IMR-90 (cell line): Measurements from ENCODE around the gene COL5A3. TPM values are rescaled to one million over a fixed set of nuclear protein-coding genes. Genes with fewer than 3 reads are reported as not detected.

Experiments used
- ATAC-seq: fragments of 200-7000 bp; cut with Tn5 transposase; 2 replicates; pipeline ENCODE4 v1.9.1; 2020; ENCODE audit warnings: low read depth, mild to moderate bottlenecking, moderate library complexity
- BruUV-seq: library from RNA; stranded (reverse); fragments of 400-500 nt; replicated peaks from 2 replicates; lab custom pipeline; 2021; lab: Mats Ljungman, UMichigan
- CTCF ChIA-PET: fragments of 300-600 bp; formaldehyde crosslinking; extraction: SDS; loops from one replicate; lab custom pipeline; 2021; ENCODE audit warnings: antibody characterized with exemption; lab: Yijun Ruan, JAX
- POLR2A ChIA-PET: fragments of 300-600 bp; sonication (Branson Sonifier 250); formaldehyde crosslinking; loops from one replicate; lab custom pipeline; 2022; ENCODE audit warnings: antibody characterized with exemption; ENCODE audit not compliant: unreplicated experiment; lab: Charles Lee
- DNase-seq: peaks from one replicate; pipeline ENCODE4 v3.0.0; 2013
- H2AFZ ChIP-seq: replicated peaks from 2 replicates; pipeline ENCODE3; 2013; ENCODE audit warnings: low read length, mild to moderate bottlenecking; ENCODE audit not compliant: poor library complexity
- H2AK5ac ChIP-seq: 2 replicates; pipeline ENCODE4 v1.6.1; 2013; ENCODE audit warnings: low read depth, low read length, inconsistent platforms
- H2AK9ac ChIP-seq: replicated peaks from 2 replicates; pipeline ENCODE3; 2013; ENCODE audit warnings: mild to moderate bottlenecking, low read depth, low read length, moderate library complexity; ENCODE audit not compliant: poor library complexity
- H2BK120ac ChIP-seq: 2 replicates; pipeline ENCODE4 v1.6.1; 2013; ENCODE audit warnings: low read depth, low read length, inconsistent platforms
- H2BK15ac ChIP-seq: 3 replicates; pipeline ENCODE4 v1.6.1; 2013; ENCODE audit warnings: low read depth, low read length, inconsistent platforms
- H2BK20ac ChIP-seq: 2 replicates; pipeline ENCODE4 v1.6.1; 2013; ENCODE audit warnings: low read depth, mild to moderate bottlenecking, inconsistent platforms, low read length, moderate library complexity
- H2BK5ac ChIP-seq: 2 replicates; pipeline ENCODE4 v1.6.1; 2013; ENCODE audit warnings: mild to moderate bottlenecking, low read depth, low read length, inconsistent platforms; ENCODE audit not compliant: poor library complexity, severe bottlenecking
- H3K14ac ChIP-seq: replicated peaks from 2 replicates; pipeline ENCODE4 v1.6.1; 2013; ENCODE audit warnings: low read depth, low read length, inconsistent platforms
- H3K18ac ChIP-seq: 2 replicates; pipeline ENCODE4 v1.6.1; 2013; ENCODE audit warnings: low read depth, low read length, control low read depth
- H3K23ac ChIP-seq: 2 replicates; pipeline ENCODE4 v1.6.1; 2013; ENCODE audit warnings: low read depth, low read length, inconsistent platforms
- H3K27ac ChIP-seq: 2 replicates; pipeline ENCODE4 v1.5.1; 2013; ENCODE audit warnings: mild to moderate bottlenecking, control low read depth, low read length; ENCODE audit not compliant: insufficient read depth
- H3K27me3 ChIP-seq: 2 replicates; pipeline ENCODE4 v1.6.1; 2013; ENCODE audit warnings: low read length; ENCODE audit not compliant: control insufficient read depth, insufficient read depth
- H3K36me3 ChIP-seq: 2 replicates; pipeline ENCODE4 v1.6.1; 2013; ENCODE audit warnings: low read length, mixed read lengths; ENCODE audit not compliant: control insufficient read depth, insufficient read depth
- H3K4ac ChIP-seq: 2 replicates; pipeline ENCODE4 v1.6.1; 2013; ENCODE audit warnings: low read depth, low read length, inconsistent platforms
- H3K4me1 ChIP-seq: 2 replicates; pipeline ENCODE4 v1.6.1; 2013; ENCODE audit warnings: low read length, mixed read lengths; ENCODE audit not compliant: control insufficient read depth, insufficient read depth
- H3K4me2 ChIP-seq: 2 replicates; pipeline ENCODE4 v1.6.1; 2013; ENCODE audit warnings: low read depth, mild to moderate bottlenecking, control low read depth, low read length, moderate library complexity
- H3K4me3 ChIP-seq: 2 replicates; pipeline ENCODE4 v1.5.1; 2013; ENCODE audit warnings: low read depth, mild to moderate bottlenecking, control low read depth, low read length, moderate library complexity; ENCODE audit not compliant: insufficient read depth
- H3K56ac ChIP-seq: 2 replicates; pipeline ENCODE4 v1.6.1; 2013; ENCODE audit warnings: low read length, inconsistent platforms; ENCODE audit not compliant: insufficient read depth; ENCODE audit errors: extremely low read depth
- H3K79me1 ChIP-seq, 2 experiments: 2 replicates each; pipeline ENCODE4 v1.6.1; 2013; ENCODE audit warnings: low read length in 2 of 2, inconsistent platforms in 1 of 2, low read depth in 1 of 2
- H3K9ac ChIP-seq: 2 replicates; pipeline ENCODE4 v1.6.1; 2013; ENCODE audit warnings: low read depth, low read length, control low read depth
- H3K9me1 ChIP-seq: 2 replicates; pipeline ENCODE4 v1.6.1; 2013; ENCODE audit warnings: low read length, inconsistent platforms; ENCODE audit not compliant: insufficient read depth
- H3K9me3 ChIP-seq: 2 replicates; pipeline ENCODE4 v1.6.1; 2013; ENCODE audit warnings: low read length; ENCODE audit not compliant: control insufficient read depth, insufficient read depth
- H4K20me1 ChIP-seq: 2 replicates; pipeline ENCODE4 v1.6.1; 2013; ENCODE audit warnings: low read length, inconsistent platforms; ENCODE audit not compliant: insufficient read depth
- H4K5ac ChIP-seq: 2 replicates; pipeline ENCODE4 v1.6.1; 2013; ENCODE audit warnings: mild to moderate bottlenecking, low read depth, low read length, control low read depth
- H4K8ac ChIP-seq, 2 experiments: 2 replicates each; pipeline ENCODE4 v1.6.1; 2013; ENCODE audit warnings: low read depth in 2 of 2, low read length in 2 of 2, control low read depth in 1 of 2, inconsistent platforms in 1 of 2
- H4K91ac ChIP-seq: 2 replicates; pipeline ENCODE4 v1.6.1; 2013; ENCODE audit warnings: low read depth, low read length, inconsistent platforms; ENCODE audit not compliant: insufficient read depth
- BHLHE40 ChIP-seq: fragments of 150-350 bp; IDR thresholded peaks from 2 replicates; pipeline ENCODE4 v1.6.1; 2016; ENCODE audit warnings: mild to moderate bottlenecking, low read depth, low read length
- CHD1 ChIP-seq: IDR thresholded peaks from 2 replicates; pipeline ENCODE4 v1.6.1; 2012; ENCODE audit warnings: low read depth, low read length, improper control_type of control experiment
- ELK1 ChIP-seq: fragments of 150-350 bp; IDR thresholded peaks from 2 replicates; pipeline ENCODE4 v1.6.1; 2016; ENCODE audit warnings: low read depth, mild to moderate bottlenecking, low read length, moderate library complexity, borderline replicate concordance
- MAFK ChIP-seq: IDR thresholded peaks from 2 replicates; pipeline ENCODE4 v1.6.1; 2012; ENCODE audit warnings: low read depth, low read length, improper control_type of control experiment
- MXI1 ChIP-seq: IDR thresholded peaks from 2 replicates; pipeline ENCODE4 v1.6.1; 2012; ENCODE audit warnings: low read depth, mild to moderate bottlenecking, low read length, moderate library complexity, borderline replicate concordance
- RAD21 ChIP-seq: IDR thresholded peaks from 2 replicates; pipeline ENCODE4 v1.6.1; 2012; ENCODE audit warnings: low read length, improper control_type of control experiment
- RCOR1 ChIP-seq: IDR thresholded peaks from 2 replicates; pipeline ENCODE4 v1.6.1; 2012; ENCODE audit warnings: mild to moderate bottlenecking, low read length, improper control_type of control experiment; ENCODE audit not compliant: insufficient replicate concordance
- WGBS, 2 experiments: methylation state at CpG; one replicate each; pipeline versions ENCODE4 v1.1.5 to v1.1.7; 2013; ENCODE audit warnings: missing lambda C conversion rate in 2 of 2; ENCODE audit not compliant: insufficient read length in 1 of 2; ENCODE audit errors: extremely low coverage in 2 of 2; 5-methylcytosine and 5-hydroxymethylcytosine counted together
- dilution Hi-C: fragments of 300-500 bp; cut with HindIII; formaldehyde crosslinking; loops from one replicate; pipeline ENCODE4 v1.14.3; 2018; ENCODE audit warnings: low sequenced_read_pairs; ENCODE audit not compliant: unreplicated experiment
- in situ Hi-C: fragments of 300-500 bp; cut with MboI; formaldehyde crosslinking; loops from 3 replicates; pipeline ENCODE4 v1.14.3; 2019; ENCODE audit warnings: low sequenced_read_pairs, inconsistent platforms, mixed read lengths
- intact Hi-C: fragments of 100-400 bp; cut with micrococcal nuclease; formaldehyde crosslinking; loops from 2 replicates; pipeline ENCODE4 v1.10.0; 2022
- polyA plus RNA-seq, 3 experiments: library from polyadenylated mRNA; depleted of rRNA; stranded (reverse); fragments of >200 nt; gene quantifications; 2 replicates each; pipeline ENCODE4 v1.2.3, GENCODE V29; 2012; ENCODE audit warnings: low replicate concordance in 1 of 3
- total RNA-seq: library from RNA; depleted of rRNA; stranded (reverse); fragments of >200 nt; gene quantifications from 2 replicates; pipeline ENCODE4 v1.2.3, GENCODE V29; 2012

Gene COL5A3
- total and polyA plus RNA-seq, 2 of the 4 experiments (the other 2 are of a cell fraction) = 0.54 to 1.5 TPM

- no TSS peak for BruUV-seq
- Histone ChIP-seq H3K4me1 (no peaks in the 10 kb centered on the region), H2BK15ac (no peak overlapping the region), H4K20me1 (no peaks in the 10 kb centered on the region), H3K56ac (no peak overlapping the region), H3K4me2 (no peak overlapping the region), H3K9ac (no peak overlapping the region), H2AK5ac (no peak overlapping the region), H4K5ac (no peak overlapping the region), H2AK9ac (no peak overlapping the region), H3K36me3 (no peaks in the 10 kb centered on the region), H3K9me1 (no peaks in the 10 kb centered on the region), H3K4ac (no peak overlapping the region), H3K79me1 (no peaks in the 10 kb centered on the region), H2AFZ (no peak overlapping the region), H3K27me3 (peaks cover 38% of the 10 kb centered on the region), H3K9me3 (peaks cover 26% of the 10 kb centered on the region), H3K27ac (no peak overlapping the region), H2BK120ac (no peak overlapping the region), H4K91ac (no peak overlapping the region), H3K18ac (no peak overlapping the region), H2BK20ac (no peak overlapping the region), H2BK5ac (no peak overlapping the region), H3K14ac (no peak overlapping the region), H3K23ac (no peak overlapping the region), H3K4me3 (no peak overlapping the region), H4K8ac (no peak overlapping the region)
- no CpG with 5 or more reads among the region's 5 CpGs for WGBS, 2 experiments
- no peak for TF ChIP-seq RCOR1
- no peak for TF ChIP-seq RAD21
- TF ChIP-seq BHLHE40 = no peak
- TF ChIP-seq CHD1 = no peak
- TF ChIP-seq MAFK = no peak
- TF ChIP-seq MXI1 = no peak
- no peak for TF ChIP-seq ELK1
- ATAC-seq (no peak), DNase-seq (no peak)
- in situ Hi-C loops = no loop called here
- dilution Hi-C loops = no loop called here
- ChIA-PET CTCF (no interaction called here), POLR2A (no interaction called here)
- intact Hi-C loops = no loop called here
These were observed 27.5 kb upstream of the COL5A3 start for GRCh38 chr19:10037809-10038208.
